H1 (cell line): ENCODE measurements around the gene CBX4. TPM values are rescaled to one million over a fixed set of nuclear protein-coding genes. Genes with fewer than 3 reads are reported as not detected.

Source experiments
- CTCF ChIA-PET: fragments of 300-600 bp; sonication (Branson Sonifier 250); formaldehyde crosslinking; loops from one replicate; lab custom pipeline; 2021; ENCODE audit not compliant: partially characterized antibody; lab: Charles Lee
- POLR2A ChIA-PET: fragments of 300-600 bp; sonication (Branson Sonifier 250); formaldehyde crosslinking; loops from one replicate; lab custom pipeline; 2021; ENCODE audit warnings: inconsistent platforms; ENCODE audit not compliant: partially characterized antibody; lab: Charles Lee
- DNase-seq, 2 experiments: peaks; one replicate each; pipeline versions ENCODE4 v3.0.0 to v3.0.0-alpha.2; 2010 to 2022; ENCODE audit warnings: low spot score in 2 of 2, low read depth in 1 of 2, mixed read lengths in 1 of 2
- FAIRE-seq: peaks from 2 replicates; lab custom pipeline; 2011; peaks lifted over from hg19 to GRCh38; lab: Jason Lieb, UNC
- H2AFZ ChIP-seq: 2 replicates; pipeline ENCODE4 v1.8.1; 2012; ENCODE audit warnings: low read length, inconsistent platforms
- H2AK5ac ChIP-seq: 2 replicates; pipeline ENCODE4 v1.6.1; 2013; ENCODE audit warnings: low read depth, low read length
- H2BK120ac ChIP-seq: replicated peaks from 2 replicates; pipeline ENCODE3; 2013; ENCODE audit warnings: low read depth, low read length, inconsistent platforms
- H2BK12ac ChIP-seq: 2 replicates; pipeline ENCODE4 v1.6.1; 2013; ENCODE audit warnings: low read depth, low read length
- H2BK15ac ChIP-seq: 2 replicates; pipeline ENCODE4 v1.6.1; 2013; ENCODE audit warnings: low read length
- H2BK20ac ChIP-seq: 2 replicates; pipeline ENCODE4 v1.6.1; 2013; ENCODE audit warnings: low read length
- H2BK5ac ChIP-seq: 2 replicates; pipeline ENCODE4 v1.6.1; 2013; ENCODE audit warnings: low read depth, low read length
- H3K14ac ChIP-seq: 2 replicates; pipeline ENCODE4 v1.6.1; 2013; ENCODE audit warnings: inconsistent platforms; ENCODE audit not compliant: insufficient read length
- H3K18ac ChIP-seq: 2 replicates; pipeline ENCODE4 v1.6.1; 2013; ENCODE audit warnings: low read length; ENCODE audit errors: extremely low read depth
- H3K23ac ChIP-seq: 2 replicates; pipeline ENCODE4 v1.6.1; 2013; ENCODE audit warnings: inconsistent platforms; ENCODE audit not compliant: insufficient read length
- H3K23me2 ChIP-seq: 2 replicates; pipeline ENCODE4 v1.6.1; 2013; ENCODE audit warnings: low read depth, low read length
- H3K27ac ChIP-seq: 2 replicates; pipeline ENCODE4 v1.6.1; 2011; ENCODE audit warnings: low read depth, low read length, inconsistent platforms
- H3K27me3 ChIP-seq, 4 experiments: replicated peaks in 1 of 4; 1 replicate in 1 of 4; 2 replicates in 3 of 4; pipeline versions ENCODE4 v1.6.1 to v1.8.1; 2011 to 2013; ENCODE audit warnings: low read length in 3 of 4, mild to moderate bottlenecking in 3 of 4, inconsistent platforms in 2 of 4, mixed read lengths in 2 of 4, moderate library complexity in 1 of 4; ENCODE audit not compliant: control insufficient read depth in 3 of 4, insufficient read depth in 3 of 4; ENCODE audit errors: extremely low read depth in 1 of 4
- H3K36me3 ChIP-seq, 4 experiments: 2 replicates each; pipeline versions ENCODE4 v1.6.1 to v1.8.1; 2011 to 2013; ENCODE audit warnings: mild to moderate bottlenecking in 4 of 4, low read length in 3 of 4, moderate library complexity in 2 of 4, control low read depth in 1 of 4, inconsistent platforms in 1 of 4; ENCODE audit not compliant: insufficient read depth in 4 of 4, control insufficient read depth in 2 of 4
- H3K4ac ChIP-seq: replicated peaks from 2 replicates; pipeline ENCODE3; 2013; ENCODE audit warnings: low read length, low read depth, mixed read lengths, inconsistent platforms; ENCODE audit not compliant: insufficient read length
- H3K4me1 ChIP-seq, 4 experiments: replicated peaks in 1 of 4; 1 replicate in 1 of 4; 2 replicates in 3 of 4; pipeline versions ENCODE4 v1.6.1 to v1.8.1; 2011 to 2013; ENCODE audit warnings: low read length in 3 of 4, inconsistent platforms in 2 of 4, mixed read lengths in 1 of 4; ENCODE audit not compliant: insufficient read depth in 4 of 4, control insufficient read depth in 3 of 4
- H3K4me2 ChIP-seq, 2 experiments: 2 replicates each; pipeline versions ENCODE4 v1.6.1 to v1.8.1; 2011 to 2013; ENCODE audit warnings: low read depth in 2 of 2, low read length in 2 of 2, control low read depth in 1 of 2, inconsistent platforms in 1 of 2, mild to moderate bottlenecking in 1 of 2; ENCODE audit not compliant: insufficient read depth in 1 of 2
- H3K4me3 ChIP-seq, 4 experiments: fragments of 200-600, 300-600 bp in 1 of 4; sonication (generic), shearing (Covaris generic), sonication (Bioruptor Twin) in 1 of 4; 2 replicates each; pipeline versions ENCODE4 v1.5.1 to v1.8.1; 2011 to 2016; ENCODE audit warnings: low read length in 4 of 4, low read depth in 3 of 4, control low read depth in 2 of 4, inconsistent platforms in 2 of 4, mild to moderate bottlenecking in 2 of 4, mixed read lengths in 1 of 4, moderate library complexity in 1 of 4; ENCODE audit not compliant: insufficient read depth in 2 of 4; ENCODE audit errors: extremely low read depth in 1 of 4
- H3K56ac ChIP-seq: replicated peaks from 2 replicates; pipeline ENCODE3; 2013; ENCODE audit warnings: low read depth, mild to moderate bottlenecking, mixed read lengths, low read length, inconsistent platforms; ENCODE audit not compliant: insufficient read length
- H3K79me1 ChIP-seq: 2 replicates; pipeline ENCODE4 v1.6.1; 2013; ENCODE audit warnings: low read depth, low read length, control low read depth
- H3K79me2 ChIP-seq, 2 experiments: 2 replicates each; pipeline versions ENCODE4 v1.6.1 to v1.8.1; 2012 to 2013; ENCODE audit warnings: low read length in 2 of 2, mild to moderate bottlenecking in 2 of 2, inconsistent platforms in 1 of 2; ENCODE audit not compliant: insufficient read depth in 2 of 2, control insufficient read depth in 1 of 2
- H3K9ac ChIP-seq, 4 experiments: replicated peaks in 1 of 4; 1 replicate in 1 of 4; 2 replicates in 3 of 4; pipeline versions ENCODE4 v1.6.1 to v1.8.1; 2011 to 2013; ENCODE audit warnings: low read depth in 3 of 4, low read length in 3 of 4, control low read depth in 2 of 4, mild to moderate bottlenecking in 2 of 4, moderate library complexity in 2 of 4, inconsistent platforms in 1 of 4; ENCODE audit errors: extremely low read depth in 1 of 4
- H3K9me3 ChIP-seq, 2 experiments: 2 replicates each; pipeline versions ENCODE4 v1.6.1 to v1.8.1; 2012 to 2013; ENCODE audit warnings: mild to moderate bottlenecking in 2 of 2, moderate library complexity in 2 of 2, control low read depth in 1 of 2, inconsistent platforms in 1 of 2, low read depth in 1 of 2, low read length in 1 of 2, mixed read lengths in 1 of 2; ENCODE audit not compliant: insufficient read depth in 2 of 2
- H4K20me1 ChIP-seq, 2 experiments: replicated peaks in 1 of 2; 2 replicates each; pipeline versions ENCODE3 to v1.8.1; 2011 to 2013; ENCODE audit warnings: inconsistent platforms in 2 of 2, low read length in 2 of 2, mild to moderate bottlenecking in 1 of 2; ENCODE audit not compliant: insufficient read depth in 2 of 2, control insufficient read depth in 1 of 2
- H4K5ac ChIP-seq: 2 replicates; pipeline ENCODE4 v1.6.1; 2013; ENCODE audit warnings: low read length, low read depth, mixed read lengths, inconsistent platforms; ENCODE audit not compliant: insufficient read length
- H4K8ac ChIP-seq: 2 replicates; pipeline ENCODE4 v1.8.0; 2013; ENCODE audit warnings: mild to moderate bottlenecking, moderate library complexity, low read length, inconsistent platforms; ENCODE audit not compliant: insufficient read depth; ENCODE audit errors: extremely low read depth
- H4K91ac ChIP-seq: replicated peaks from 2 replicates; pipeline ENCODE3; 2013; ENCODE audit warnings: low read length, mixed read lengths, inconsistent platforms; ENCODE audit not compliant: insufficient read length
- BCL11A ChIP-seq, 2 experiments: IDR thresholded peaks; one replicate each; pipeline ENCODE4 v1.6.1; 2011; ENCODE audit warnings: low read depth in 2 of 2, low read length in 2 of 2, mild to moderate bottlenecking in 2 of 2
- BRCA1 ChIP-seq: IDR thresholded peaks from 2 replicates; pipeline ENCODE4 v1.6.1; 2012; ENCODE audit warnings: low read depth, low read length, improper control_type of control experiment
- CHD1 ChIP-seq: IDR thresholded peaks from 2 replicates; pipeline ENCODE4 v1.6.1; 2012; ENCODE audit warnings: low read depth, low read length, improper control_type of control experiment
- HDAC2 ChIP-seq, 2 experiments: fragments of 300-600 bp in 1 of 2; sonication (generic) in 1 of 2; IDR thresholded peaks; 2 replicates each; pipeline ENCODE4 v1.6.1; 2011 to 2012; ENCODE audit warnings: low read depth in 2 of 2, low read length in 2 of 2, mild to moderate bottlenecking in 2 of 2, moderate library complexity in 2 of 2, borderline replicate concordance in 1 of 2, inconsistent platforms in 1 of 2
- HDAC6 ChIP-seq: IDR thresholded peaks from one replicate; pipeline ENCODE4 v1.7.1; 2012; ENCODE audit warnings: low read depth, mild to moderate bottlenecking, inconsistent platforms, low read length, moderate library complexity
- KDM1A ChIP-seq: fragments of 200-600, 300-600 bp; sonication (generic); IDR thresholded peaks from 2 replicates; pipeline ENCODE4 v1.7.1; 2016; ENCODE audit warnings: mild to moderate bottlenecking, low read length, borderline replicate concordance
- KDM4A ChIP-seq: IDR thresholded peaks from one replicate; pipeline ENCODE4 v1.7.1; 2012; ENCODE audit warnings: low read depth, mild to moderate bottlenecking, moderate library complexity, low read length, inconsistent platforms; ENCODE audit not compliant: severe bottlenecking
- POU5F1 ChIP-seq: IDR thresholded peaks from 2 replicates; pipeline ENCODE4 v1.6.1; 2011; ENCODE audit warnings: low read depth, mild to moderate bottlenecking, low read length, moderate library complexity
- RBBP5 ChIP-seq: IDR thresholded peaks from 2 replicates; pipeline ENCODE4 v1.7.1; 2012; ENCODE audit warnings: low read depth, mild to moderate bottlenecking, inconsistent platforms, low read length, moderate library complexity, borderline replicate concordance
- SIX5 ChIP-seq: IDR thresholded peaks from 2 replicates; pipeline ENCODE4 v1.6.1; 2011; ENCODE audit warnings: mild to moderate bottlenecking, low read depth, low read length
- WGBS, 2 experiments: shearing (Covaris generic) in 1 of 2; methylation state at CpG; one replicate each; pipeline versions ENCODE4 v1.1.6 to v1.1.7; 2013 to 2015; ENCODE audit warnings: low lambda C conversion rate in 2 of 2, mixed read lengths in 2 of 2, inconsistent platforms in 1 of 2, low coverage in 1 of 2, missing lambda C conversion rate in 1 of 2; ENCODE audit not compliant: insufficient replicate concordance in 2 of 2, insufficient coverage in 1 of 2, insufficient read length in 1 of 2; ENCODE audit errors: extremely low coverage in 1 of 2, missing lambda C conversion rate in 1 of 2; 5-methylcytosine and 5-hydroxymethylcytosine counted together
- polyA plus RNA-seq, 7 experiments: library from polyadenylated mRNA; depleted of rRNA in 3 of 7; stranded (reverse) in 5 of 7; unstranded in 2 of 7; fragments of >200 nt in 5 of 7; fragments of 200-250 nt in 2 of 7; gene quantifications; 1 replicate in 5 of 7; 2 replicates in 1 of 7; 4 replicates in 1 of 7; pipeline versions ENCODE4 v1.2.1 to v1.2.3, GENCODE V29; 2011 to 2013; ENCODE audit warnings: missing spikeins in 2 of 7, mixed read lengths in 2 of 7
- total RNA-seq: library from RNA; stranded (reverse); fragmentation: NEBNext Ultra II Directional; extraction: Animal tissue kit (Norgen Biotek cat#: 25700); gene quantifications from 2 replicates; pipeline ENCODE4 v1.2.1, GENCODE V29; 2021
- TF ChIP-seq, protein P1 (sequence below): IDR thresholded peaks from 2 replicates; pipeline ENCODE4 v1.6.1; 2012; ENCODE audit warnings: inconsistent platforms
- TF ChIP-seq, protein P2 (sequence below): IDR thresholded peaks from 2 replicates; pipeline ENCODE4 v1.6.1; 2012; ENCODE audit warnings: low read length, inconsistent platforms

Gene CBX4
- total and polyA plus RNA-seq, 2 of the 8 experiments (the other 6 are each of a cell fraction or from before 2014, with no cell fraction given): 1.8 to 4.0 TPM

GRCh38 chr17:79820959-79821330, 18.3 kb downstream of the CBX4 start:
- H3K79me1 ChIP-seq: no peaks in the 10 kb centered on the region
- no peak for FAIRE-seq
- no peak overlapping the region for H2AFZ ChIP-seq
- peaks cover 0 to 5% (median 0%) of the 10 kb centered on the region in 4 experiments; a peak in 3 of 7 replicates for H3K4me1 ChIP-seq
- no peaks in the 10 kb centered on the region for H4K20me1 ChIP-seq
- H3K23me2 ChIP-seq: no peaks in the 10 kb centered on the region; the same call in 1 of the 2 replicates
- H2BK12ac ChIP-seq: no peak overlapping the region
- CTCF ChIA-PET: interaction anchor here (0.7 to 24.7 kb wide), 8 partner anchors 8 to 190 kb away, joined by 3 to 576 read pairs (median 4); partner anchors contain the start of gene CBX8
- H3K27ac ChIP-seq: no peak overlapping the region
- no peaks in the 10 kb centered on the region for H3K36me3 ChIP-seq
- no peak overlapping the region for H3K9ac ChIP-seq
- H2AK5ac ChIP-seq: no peak overlapping the region
- POLR2A ChIA-PET: interaction anchor here (1.4 to 24.0 kb wide), 2 partner anchors 9 to 17 kb away, joined by 3 to 374 read pairs; no protein-coding TSS in a partner anchor
- no peak overlapping the region for H3K23ac ChIP-seq
- no peak overlapping the region for H3K14ac ChIP-seq
- no peak overlapping the region for H2BK5ac ChIP-seq
- no peak overlapping the region for H2BK15ac ChIP-seq
- H3K9me3 ChIP-seq: no peaks in the 10 kb centered on the region
- no peak overlapping the region for H4K91ac ChIP-seq
- TF ChIP-seq KDM1A (no peak), HDAC2 (IDR thresholded peaks at IDR 0.05; ENCODE audit: borderline replicate concordance in 1 of 2, low read depth in 2 of 2, low read length in 2 of 2) (no peak), HDAC6 (no peak), BRCA1 (no peak), RBBP5 (no peak), BCL11A (IDR thresholded peaks at IDR 0.05; ENCODE audit: low read depth in 2 of 2, low read length in 2 of 2) (no peak), CHD1 (no peak), POU5F1 (no peak), SIX5 (no peak), KDM4A (no peak)
- TF ChIP-seq, protein P1, sequence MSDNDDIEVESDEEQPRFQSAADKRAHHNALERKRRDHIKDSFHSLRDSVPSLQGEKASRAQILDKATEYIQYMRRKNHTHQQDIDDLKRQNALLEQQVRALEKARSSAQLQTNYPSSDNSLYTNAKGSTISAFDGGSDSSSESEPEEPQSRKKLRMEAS: no peak
- TF ChIP-seq, protein P2, sequence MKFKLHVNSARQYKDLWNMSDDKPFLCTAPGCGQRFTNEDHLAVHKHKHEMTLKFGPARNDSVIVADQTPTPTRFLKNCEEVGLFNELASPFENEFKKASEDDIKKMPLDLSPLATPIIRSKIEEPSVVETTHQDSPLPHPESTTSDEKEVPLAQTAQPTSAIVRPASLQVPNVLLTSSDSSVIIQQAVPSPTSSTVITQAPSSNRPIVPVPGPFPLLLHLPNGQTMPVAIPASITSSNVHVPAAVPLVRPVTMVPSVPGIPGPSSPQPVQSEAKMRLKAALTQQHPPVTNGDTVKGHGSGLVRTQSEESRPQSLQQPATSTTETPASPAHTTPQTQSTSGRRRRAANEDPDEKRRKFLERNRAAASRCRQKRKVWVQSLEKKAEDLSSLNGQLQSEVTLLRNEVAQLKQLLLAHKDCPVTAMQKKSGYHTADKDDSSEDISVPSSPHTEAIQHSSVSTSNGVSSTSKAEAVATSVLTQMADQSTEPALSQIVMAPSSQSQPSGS: no peak
- H3K56ac ChIP-seq: no peak overlapping the region
- no peak overlapping the region for H4K5ac ChIP-seq
- no peak for DNase-seq
- H3K79me2 ChIP-seq: no peaks in the 10 kb centered on the region
- WGBS, 2 experiments: 90% methylated on average over 4 of the region's 4 CpGs; no CpG with 5 or more reads in 1 of the 2 experiments
- H2BK120ac ChIP-seq: no peak overlapping the region
- no peak overlapping the region for H3K4ac ChIP-seq
- H3K4me3 ChIP-seq: no peak overlapping the region
- H3K4me2 ChIP-seq: no peak overlapping the region
- H2BK20ac ChIP-seq: no peak overlapping the region
- H3K27me3 ChIP-seq: peaks cover 35 to 77% (median 62%) of the 10 kb centered on the region in 4 experiments
- no peak overlapping the region for H4K8ac ChIP-seq
- H3K18ac ChIP-seq: no peak overlapping the region
